Brain microvascular endothelial cell (primary cell): ENCODE data around the gene DMRTC2.

Experiments
- DNase-seq: peaks from one replicate; pipeline ENCODE4 v3.0.0-alpha.2; 2020
- H3K27ac ChIP-seq: fragments of 250-450 bp; sonication (Bioruptor Pico); 2 replicates; pipeline ENCODE4 v1.5.1; 2020; ENCODE audit warnings: mild to moderate bottlenecking, moderate library complexity
- H3K27me3 ChIP-seq: fragments of 250-450 bp; sonication (Bioruptor Pico); replicated peaks from 2 replicates; pipeline ENCODE4 v1.5.1; 2020; ENCODE audit warnings: mild to moderate bottlenecking
- H3K36me3 ChIP-seq: fragments of 250-450 bp; sonication (Bioruptor Pico); replicated peaks from 2 replicates; pipeline ENCODE4 v1.5.1; 2020; ENCODE audit warnings: mild to moderate bottlenecking
- H3K4me3 ChIP-seq: 2 replicates; pipeline ENCODE4 v1.5.1; 2011; ENCODE audit warnings: low read depth, mild to moderate bottlenecking, control low read depth, low read length, moderate library complexity
- CTCF ChIP-seq: IDR thresholded peaks from 2 replicates; pipeline ENCODE4 v1.5.1; 2011; ENCODE audit warnings: low read depth, mild to moderate bottlenecking, moderate library complexity, low read length, control low read depth, inconsistent platforms; ENCODE audit errors: missing control alignments
- in situ Hi-C: cut with HindIII; loops from 2 replicates; pipeline ENCODE4 v1.10.0; 2017; ENCODE audit warnings: low sequenced_read_pairs, low pct_ligation_motif_present

Gene DMRTC2

GRCh38 chr19:41896581-41896942 is 51.7 kb downstream of the DMRTC2 start:
- peaks cover 58% of the 10 kb centered on the region for H3K36me3 ChIP-seq
- no peak for DNase-seq
- H3K4me3 ChIP-seq: no peak overlapping the region
- no peak for TF ChIP-seq CTCF
- H3K27ac ChIP-seq: no peak overlapping the region
- no peaks in the 10 kb centered on the region for H3K27me3 ChIP-seq
- in situ Hi-C loops: no loop called here

- Histone ChIP-seq H3K36me3 (peaks cover 64% of the 10 kb centered on the region), H3K27ac (no peak overlapping the region), H3K27me3 (no peaks in the 10 kb centered on the region), H3K4me3 (no peak overlapping the region)
- TF ChIP-seq CTCF: no peak
- in situ Hi-C loops: no loop called here
- no peak for DNase-seq
Measured at GRCh38 chr19:41897181-41897580, 52.3 kb downstream of the DMRTC2 start.

- no peak overlapping the region for H3K4me3 ChIP-seq
- no peak overlapping the region for H3K27ac ChIP-seq
- peaks cover 64% of the 10 kb centered on the region for H3K36me3 ChIP-seq
- DNase-seq: no peak
- in situ Hi-C loops: no loop called here
- TF ChIP-seq CTCF: no peak
- H3K27me3 ChIP-seq: no peaks in the 10 kb centered on the region
Measured at GRCh38 chr19:41897820-41898219, 53.0 kb downstream of the DMRTC2 start.

GRCh38 chr19:41898235-41898634 is 53.4 kb downstream of the DMRTC2 start:
- DNase-seq: no peak
- peaks cover 66% of the 10 kb centered on the region for H3K36me3 ChIP-seq
- no peak overlapping the region for H3K27ac ChIP-seq
- TF ChIP-seq CTCF: no peak
- in situ Hi-C loops: no loop called here
- no peaks in the 10 kb centered on the region for H3K27me3 ChIP-seq
- no peak overlapping the region for H3K4me3 ChIP-seq
